ENCODE measurements around the gene SEC22A.

DNA sequence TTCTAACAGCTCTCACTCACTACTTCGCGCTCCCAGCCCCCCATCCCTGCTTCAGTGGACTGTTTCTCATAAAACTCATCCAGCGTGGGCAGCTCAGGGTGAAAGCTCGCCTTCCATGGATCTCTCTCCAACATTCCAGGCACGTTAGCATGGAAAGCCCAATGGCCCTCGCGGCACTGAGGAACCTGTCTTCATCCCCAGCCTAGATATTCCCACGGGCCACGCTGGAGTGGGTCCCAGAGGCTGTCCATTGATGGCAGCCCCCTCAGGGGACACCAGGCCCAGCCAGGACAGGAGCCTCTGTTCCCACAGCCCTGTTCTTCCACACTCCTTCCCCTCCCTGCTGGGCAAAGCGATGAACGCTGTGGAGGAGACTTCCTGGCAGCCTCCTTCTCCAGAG is 121.1 kb downstream of the SEC22A start:
- TF ChIP-seq RFX5 (IDR thresholded peaks at IDR 0.05; ENCODE audit: low read depth, low read length) (no peak), POLR2AphosphoS5 (IDR thresholded peaks at IDR 0.05; ENCODE audit: low read length) (no peak), BCL11A (IDR thresholded peaks at IDR 0.05; ENCODE audit: low read depth, low read length) (no peak), CTCF (IDR thresholded peaks at IDR 0.05 in 2 of 3, conservative IDR thresholded peaks at IDR 0.05 in 1 of 3; ENCODE audit: control insufficient read depth in 2 of 3, extremely low read depth in 1 of 3, insufficient read depth in 1 of 3, low read depth in 3 of 3, low read length in 3 of 3) (no peak), RAD21 (IDR thresholded peaks at IDR 0.05; ENCODE audit: insufficient read depth, low read depth, low read length) (no peak), POLR2A (IDR thresholded peaks at IDR 0.05; ENCODE audit: low read depth, low read length) (no peak), USF2 (IDR thresholded peaks at IDR 0.05; ENCODE audit: borderline replicate concordance, low read depth, low read length) (no peak), MYC (IDR thresholded peaks at IDR 0.05; ENCODE audit: insufficient read depth, insufficient read length, insufficient replicate concordance, low read length, severe bottlenecking) (no peak), CHD1 (IDR thresholded peaks at IDR 0.05; ENCODE audit: low read depth, low read length) (no peak), KDM1A (IDR thresholded peaks at IDR 0.05; ENCODE audit: borderline replicate concordance) (no peak)
- TF ChIP-seq, protein P1, sequence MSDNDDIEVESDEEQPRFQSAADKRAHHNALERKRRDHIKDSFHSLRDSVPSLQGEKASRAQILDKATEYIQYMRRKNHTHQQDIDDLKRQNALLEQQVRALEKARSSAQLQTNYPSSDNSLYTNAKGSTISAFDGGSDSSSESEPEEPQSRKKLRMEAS (IDR thresholded peaks at IDR 0.05; ENCODE audit: low read depth, low read length), result no peak

All from GM12878 (cell line).